ENCODE results near the gene TSPO2.

TSPO2 gene

DNA sequence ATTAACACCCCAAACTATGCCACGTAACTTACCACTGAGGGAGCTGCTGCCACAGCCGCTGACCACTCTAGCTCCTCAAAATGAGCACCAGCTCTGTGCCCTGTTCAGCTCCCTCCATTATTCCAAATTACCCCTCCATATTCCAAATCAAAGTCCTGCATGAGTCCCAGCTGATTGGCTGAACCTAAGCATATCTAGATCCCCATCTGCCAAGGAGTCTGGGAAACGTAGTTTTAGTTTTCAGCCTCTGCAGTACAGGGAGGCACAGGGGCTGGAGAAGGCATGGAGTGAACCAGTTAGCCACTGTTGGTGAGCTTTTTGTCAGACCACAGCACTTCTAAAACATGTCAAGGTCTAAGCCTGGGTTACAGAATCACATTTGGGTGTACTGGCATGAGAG is 19.2 kb upstream of the TSPO2 start:
- Histone ChIP-seq H3K9ac (ENCODE audit: low read length in 5 of 5) (no peak overlapping the region), H3K27me3 (ENCODE audit: control insufficient read depth in 5 of 5, insufficient read depth in 4 of 5, low read length in 5 of 5) (no peaks in the 10 kb centered on the region), H3K36me3 (ENCODE audit: control insufficient read depth in 5 of 5, insufficient read depth in 5 of 5, low read length in 5 of 5) (no peaks in the 10 kb centered on the region), H3K4me1 (ENCODE audit: control insufficient read depth in 5 of 5, insufficient read depth in 5 of 5, low read length in 5 of 5) (peaks cover 3 to 10% (median 9%) of the 10 kb centered on the region in 5 donors), H3K9me3 (ENCODE audit: control insufficient read depth in 5 of 5, low read length in 5 of 5) (peaks cover 0 to 5% (median 0%) of the 10 kb centered on the region in 5 donors), H3K4me3 (ENCODE audit: low read depth in 1 of 5, low read length in 5 of 5) (no peak overlapping the region), H3K27ac (ENCODE audit: low read depth, low read length) (no peak overlapping the region)

DNA sequence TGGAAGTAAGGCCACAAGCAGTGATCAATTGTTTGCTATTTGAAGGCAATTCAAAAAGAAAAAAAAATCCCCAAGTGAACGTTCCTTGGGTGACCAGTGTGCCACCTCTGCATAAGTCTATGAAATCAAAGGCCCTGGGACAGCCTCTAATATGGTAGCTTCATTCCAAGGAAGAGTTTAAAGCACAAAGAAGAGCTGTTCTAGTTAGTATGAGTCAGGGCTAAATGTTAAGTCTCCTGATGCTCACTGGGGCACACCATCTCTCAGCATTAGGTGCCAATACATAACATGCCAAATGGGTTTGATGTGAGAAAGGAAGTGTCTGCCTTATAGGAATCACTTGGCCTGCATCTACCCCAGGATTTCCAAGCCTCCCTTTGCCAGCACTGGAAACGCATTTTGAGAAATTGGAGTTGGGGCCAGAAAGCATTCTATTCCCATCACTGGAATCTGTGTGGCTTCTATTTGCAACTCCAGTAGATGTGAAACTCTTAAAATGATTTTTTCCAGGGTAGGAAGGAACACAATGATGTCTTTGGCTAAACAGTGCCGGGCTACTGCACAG is 16.2 kb upstream of the TSPO2 start:
- no peak overlapping the region for H3K4me3 ChIP-seq (ENCODE audit: low read depth in 1 of 5, low read length in 5 of 5)
- H3K9me3 ChIP-seq (ENCODE audit: control insufficient read depth in 5 of 5, low read length in 5 of 5), result no peaks in the 10 kb centered on the region
- H3K4me1 ChIP-seq (ENCODE audit: control insufficient read depth in 5 of 5, insufficient read depth in 5 of 5, low read length in 5 of 5), result peaks cover 3 to 19% (median 15%) of the 10 kb centered on the region in 5 donors
- H3K27ac ChIP-seq (ENCODE audit: low read depth, low read length), result no peak overlapping the region
- H3K9ac ChIP-seq (ENCODE audit: low read length in 5 of 5), result no peak overlapping the region
- no peaks in the 10 kb centered on the region for H3K36me3 ChIP-seq (ENCODE audit: control insufficient read depth in 5 of 5, insufficient read depth in 5 of 5, low read length in 5 of 5)
- no peaks in the 10 kb centered on the region for H3K27me3 ChIP-seq (ENCODE audit: control insufficient read depth in 5 of 5, insufficient read depth in 4 of 5, low read length in 5 of 5)

DNA sequence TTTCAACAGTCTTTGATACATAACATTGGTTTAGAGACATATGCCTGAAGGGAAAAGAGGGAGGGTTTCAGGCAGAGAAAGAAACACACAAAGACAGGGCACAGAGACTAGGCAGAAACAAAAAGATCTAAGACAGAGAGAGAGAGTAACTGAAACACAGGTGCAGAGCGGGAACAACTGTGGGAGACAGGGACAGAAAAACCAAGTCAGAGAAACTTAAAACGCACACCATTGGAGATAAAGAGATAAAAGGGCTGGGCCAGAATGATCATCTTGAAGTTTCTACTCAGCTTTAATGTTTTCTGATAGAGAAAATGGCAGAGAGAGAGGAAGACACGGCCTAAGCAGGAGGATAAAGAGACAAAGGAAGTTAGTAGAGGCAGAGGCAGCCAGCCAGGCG is 15.0 kb upstream of the TSPO2 start:
- Histone ChIP-seq H3K9ac (ENCODE audit: low read length in 5 of 5) (peak overlapping the region in 3 of 5 donors; percentile 50 to 70 (median 56)), H3K4me1 (ENCODE audit: control insufficient read depth in 5 of 5, insufficient read depth in 5 of 5, low read length in 5 of 5) (peaks cover 3 to 19% (median 15%) of the 10 kb centered on the region in 5 donors), H3K4me3 (ENCODE audit: low read depth in 1 of 5, low read length in 5 of 5) (peak overlapping the region in 4 of 5 donors; percentile 62 to 77 (median 74)), H3K36me3 (ENCODE audit: control insufficient read depth in 5 of 5, insufficient read depth in 5 of 5, low read length in 5 of 5) (no peaks in the 10 kb centered on the region), H3K27ac (ENCODE audit: low read depth, low read length) (no peak overlapping the region), H3K9me3 (ENCODE audit: control insufficient read depth in 5 of 5, low read length in 5 of 5) (no peaks in the 10 kb centered on the region), H3K27me3 (ENCODE audit: control insufficient read depth in 5 of 5, insufficient read depth in 4 of 5, low read length in 5 of 5) (no peaks in the 10 kb centered on the region)

DNA sequence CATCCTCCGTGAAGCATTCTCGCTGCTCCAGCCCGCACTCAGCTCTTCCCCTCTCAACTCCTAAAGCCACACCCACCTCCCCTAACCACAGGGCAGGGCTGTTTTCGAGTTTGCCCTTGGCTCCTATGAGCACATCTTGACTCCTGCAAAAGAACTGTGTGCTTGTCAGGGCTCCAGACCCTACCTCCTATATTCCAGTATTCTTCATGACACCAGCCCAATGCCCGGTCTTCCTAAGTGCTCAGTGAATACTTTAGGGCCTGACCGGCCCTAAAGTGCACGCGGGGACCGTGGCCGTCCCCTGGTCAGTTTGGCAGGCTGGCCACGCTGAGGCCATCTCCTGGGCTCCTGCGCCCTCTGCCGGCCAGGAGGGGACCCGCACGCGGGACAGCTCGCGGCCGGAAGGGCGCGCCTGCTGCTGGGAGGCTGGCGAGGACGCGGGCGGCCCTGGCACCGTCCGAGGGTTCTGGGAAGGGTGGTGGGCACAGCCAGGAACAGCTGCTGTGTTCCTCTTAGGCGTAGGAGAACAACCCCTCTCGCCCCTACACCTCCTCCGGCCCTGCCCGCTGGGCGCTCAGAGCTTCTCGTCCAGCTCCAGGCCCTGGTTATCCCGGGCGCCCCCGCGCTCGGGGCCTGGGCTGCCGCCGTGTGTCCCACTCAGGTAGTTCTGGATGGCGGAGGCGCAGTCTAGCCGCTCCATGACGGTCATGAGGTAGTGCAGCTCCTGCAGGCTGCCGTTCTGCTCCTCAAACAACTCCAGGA is 14.3 kb upstream of the TSPO2 start:
- no peak overlapping the region for H3K27ac ChIP-seq (ENCODE audit: low read depth, low read length)
- H3K4me3 ChIP-seq (ENCODE audit: low read depth in 1 of 5, low read length in 5 of 5), result peak overlapping the region; percentile 51 to 77 (median 73)
- H3K27me3 ChIP-seq (ENCODE audit: control insufficient read depth in 5 of 5, insufficient read depth in 4 of 5, low read length in 5 of 5), result no peaks in the 10 kb centered on the region
- H3K4me1 ChIP-seq (ENCODE audit: control insufficient read depth in 5 of 5, insufficient read depth in 5 of 5, low read length in 5 of 5), result peaks cover 3 to 19% (median 15%) of the 10 kb centered on the region in 5 donors
- H3K9me3 ChIP-seq (ENCODE audit: control insufficient read depth in 5 of 5, low read length in 5 of 5), result no peaks in the 10 kb centered on the region
- H3K36me3 ChIP-seq (ENCODE audit: control insufficient read depth in 5 of 5, insufficient read depth in 5 of 5, low read length in 5 of 5), result no peaks in the 10 kb centered on the region
- H3K9ac ChIP-seq (ENCODE audit: low read length in 5 of 5), result peak overlapping the region in 4 of 5 donors; percentile 17 to 70 (median 62)

DNA sequence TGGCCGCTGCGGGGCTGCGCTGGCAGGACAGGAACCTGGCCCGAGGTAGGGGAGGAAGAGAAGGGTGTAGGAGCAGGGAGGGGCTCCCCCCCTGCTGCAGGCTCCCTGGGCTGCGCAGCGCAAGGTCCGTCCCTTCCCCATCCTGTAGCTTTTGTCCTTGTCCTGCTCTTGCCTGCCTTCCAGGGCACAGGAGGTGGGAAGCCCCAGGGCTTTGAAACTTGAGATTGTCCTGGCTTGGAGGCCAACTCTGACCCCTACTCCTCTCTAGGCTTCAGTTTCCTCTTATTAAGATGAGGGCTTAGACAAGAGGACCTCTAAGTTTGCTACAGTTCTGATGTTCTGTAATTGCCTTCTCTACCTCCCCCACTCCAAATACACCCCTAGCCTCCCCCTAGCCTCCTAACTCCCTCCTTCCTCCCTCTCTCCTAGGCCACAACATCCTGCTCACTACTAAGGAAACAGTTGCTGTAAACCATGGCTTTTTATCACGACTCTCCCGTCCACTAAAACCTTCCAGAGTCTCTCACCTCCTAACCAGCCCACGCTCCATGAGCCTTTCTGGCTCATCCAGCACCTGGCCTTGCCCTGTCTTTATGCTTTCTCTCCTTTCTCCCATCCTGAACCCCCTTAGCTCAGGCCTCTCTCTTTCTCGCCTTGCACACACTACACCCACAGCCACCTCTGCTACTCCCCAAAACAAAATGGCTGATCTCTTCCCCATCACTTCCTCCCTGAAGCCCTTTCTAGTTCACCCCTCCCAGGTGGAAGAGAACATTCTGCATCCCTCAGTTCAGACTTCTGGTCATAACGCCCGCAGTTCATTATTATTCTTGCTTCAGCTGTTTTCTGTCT is 13.5 kb upstream of the TSPO2 start:
- Histone ChIP-seq H3K4me1 (ENCODE audit: control insufficient read depth in 5 of 5, insufficient read depth in 5 of 5, low read length in 5 of 5) (peaks cover 3 to 19% (median 15%) of the 10 kb centered on the region in 5 donors), H3K4me3 (ENCODE audit: low read depth in 1 of 5, low read length in 5 of 5) (peak overlapping the region in 4 of 5 donors; percentile 62 to 77 (median 74)), H3K36me3 (ENCODE audit: control insufficient read depth in 5 of 5, insufficient read depth in 5 of 5, low read length in 5 of 5) (no peaks in the 10 kb centered on the region), H3K27me3 (ENCODE audit: control insufficient read depth in 5 of 5, insufficient read depth in 4 of 5, low read length in 5 of 5) (no peaks in the 10 kb centered on the region), H3K27ac (ENCODE audit: low read depth, low read length) (no peak overlapping the region), H3K9me3 (ENCODE audit: control insufficient read depth in 5 of 5, low read length in 5 of 5) (no peaks in the 10 kb centered on the region), H3K9ac (ENCODE audit: low read length in 5 of 5) (peak overlapping the region in 4 of 5 donors; percentile 17 to 70 (median 62))

DNA sequence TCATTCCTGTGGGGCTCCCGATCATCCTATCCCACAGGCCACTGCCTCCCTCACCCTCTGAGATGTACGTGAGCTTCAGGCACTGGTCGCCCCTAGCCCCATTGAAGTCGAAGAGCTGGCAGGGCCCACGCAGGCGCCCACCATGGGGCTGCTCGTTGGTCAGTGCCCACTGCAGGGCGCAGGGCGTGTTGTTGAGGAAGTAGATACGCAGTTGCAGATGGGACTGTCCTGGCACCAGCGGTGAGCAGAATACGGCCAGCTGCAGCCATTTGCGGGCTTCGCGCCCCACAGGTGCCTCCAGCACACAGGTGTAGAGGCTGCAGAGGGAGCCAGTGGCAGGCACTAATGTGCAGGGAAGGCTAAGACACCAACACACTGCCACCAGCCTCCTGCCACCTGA is 9.4 kb upstream of the TSPO2 start:
- Histone ChIP-seq H3K4me1 (ENCODE audit: control insufficient read depth in 5 of 5, insufficient read depth in 5 of 5, low read length in 5 of 5) (peaks cover under 1 to 11% (median 9%) of the 10 kb centered on the region in 5 donors), H3K36me3 (ENCODE audit: control insufficient read depth in 5 of 5, insufficient read depth in 5 of 5, low read length in 5 of 5) (no peaks in the 10 kb centered on the region), H3K27me3 (ENCODE audit: control insufficient read depth in 5 of 5, insufficient read depth in 4 of 5, low read length in 5 of 5) (no peaks in the 10 kb centered on the region), H3K27ac (ENCODE audit: low read depth, low read length) (no peak overlapping the region), H3K9ac (ENCODE audit: low read length in 5 of 5) (no peak overlapping the region), H3K4me3 (ENCODE audit: low read depth in 1 of 5, low read length in 5 of 5) (no peak overlapping the region), H3K9me3 (ENCODE audit: control insufficient read depth in 5 of 5, low read length in 5 of 5) (no peaks in the 10 kb centered on the region)

DNA sequence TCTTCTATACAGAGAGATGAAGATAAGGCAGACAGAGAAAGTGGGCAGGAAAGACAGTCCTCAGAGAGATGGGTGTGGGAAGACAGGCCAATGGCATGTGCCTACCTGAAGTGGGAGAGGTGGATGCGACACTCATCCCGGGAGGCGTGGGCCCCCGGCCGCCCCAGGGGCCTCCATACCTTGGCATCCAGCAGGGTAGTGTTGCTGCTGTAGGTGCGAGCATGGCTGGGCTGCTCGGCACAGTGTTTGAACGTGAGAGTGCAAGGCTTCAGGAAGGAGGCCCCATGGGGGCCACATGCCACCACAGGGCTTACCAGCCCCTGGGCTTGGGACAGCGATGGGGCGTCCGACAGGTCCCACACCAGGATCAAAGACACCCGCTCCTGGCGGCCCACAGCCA is 8.5 kb upstream of the TSPO2 start:
- no peaks in the 10 kb centered on the region for H3K9me3 ChIP-seq (ENCODE audit: control insufficient read depth in 5 of 5, low read length in 5 of 5)
- H3K9ac ChIP-seq (ENCODE audit: low read length in 5 of 5), result no peak overlapping the region
- peaks cover 0 to 2% (median 0%) of the 10 kb centered on the region in 5 donors for H3K4me1 ChIP-seq (ENCODE audit: control insufficient read depth in 5 of 5, insufficient read depth in 5 of 5, low read length in 5 of 5)
- H3K27ac ChIP-seq (ENCODE audit: low read depth, low read length), result no peak overlapping the region
- H3K27me3 ChIP-seq (ENCODE audit: control insufficient read depth in 5 of 5, insufficient read depth in 4 of 5, low read length in 5 of 5), result no peaks in the 10 kb centered on the region
- no peak overlapping the region for H3K4me3 ChIP-seq (ENCODE audit: low read depth in 1 of 5, low read length in 5 of 5)
- no peaks in the 10 kb centered on the region for H3K36me3 ChIP-seq (ENCODE audit: control insufficient read depth in 5 of 5, insufficient read depth in 5 of 5, low read length in 5 of 5)

DNA sequence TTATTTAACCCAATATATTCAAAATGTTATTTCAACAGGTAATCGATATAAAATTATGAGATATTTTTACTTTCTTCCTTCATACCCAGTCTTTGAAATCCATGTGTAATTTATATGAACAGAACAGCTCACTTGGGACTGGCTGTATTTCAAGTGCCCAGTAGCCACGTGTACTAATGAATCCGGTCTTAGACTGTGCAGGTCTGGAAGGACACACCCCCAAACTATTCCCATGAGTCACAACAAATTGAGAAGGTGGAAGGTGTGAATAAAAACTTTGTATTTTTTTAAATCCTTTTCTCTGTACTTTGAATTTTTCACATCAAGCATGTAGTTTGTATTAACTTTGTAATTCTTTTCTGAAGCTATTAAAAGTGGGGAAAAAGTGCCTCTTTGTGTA is 6.1 kb upstream of the TSPO2 start:
- H3K9ac ChIP-seq (ENCODE audit: low read length in 5 of 5), result no peak overlapping the region
- H3K27ac ChIP-seq (ENCODE audit: low read depth, low read length), result no peak overlapping the region
- H3K27me3 ChIP-seq (ENCODE audit: control insufficient read depth in 5 of 5, insufficient read depth in 4 of 5, low read length in 5 of 5), result no peaks in the 10 kb centered on the region
- H3K4me3 ChIP-seq (ENCODE audit: low read depth in 1 of 5, low read length in 5 of 5), result no peak overlapping the region
- no peaks in the 10 kb centered on the region for H3K36me3 ChIP-seq (ENCODE audit: control insufficient read depth in 5 of 5, insufficient read depth in 5 of 5, low read length in 5 of 5)
- no peaks in the 10 kb centered on the region for H3K4me1 ChIP-seq (ENCODE audit: control insufficient read depth in 5 of 5, insufficient read depth in 5 of 5, low read length in 5 of 5)
- no peaks in the 10 kb centered on the region for H3K9me3 ChIP-seq (ENCODE audit: control insufficient read depth in 5 of 5, low read length in 5 of 5)

DNA sequence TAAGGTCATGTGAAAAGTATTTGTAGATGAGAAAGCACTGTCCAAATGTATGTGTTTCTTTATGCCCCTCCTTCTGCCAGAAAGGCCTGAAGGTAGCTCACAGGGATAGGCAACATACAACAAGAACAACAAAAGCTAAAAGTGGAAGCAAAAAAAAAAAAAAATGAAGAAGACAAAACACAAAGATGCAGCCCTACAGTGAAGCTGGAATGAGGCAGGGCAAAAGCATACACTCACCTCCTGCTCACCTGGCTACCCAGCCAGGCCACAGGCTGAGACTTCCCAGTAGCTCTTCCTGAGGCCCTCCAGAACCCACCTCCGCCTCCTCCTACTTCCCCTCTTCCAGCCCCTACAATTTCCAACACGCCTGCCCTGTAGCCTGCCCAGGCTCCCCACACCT is 5.7 kb upstream of the TSPO2 start:
- H3K4me3 ChIP-seq (ENCODE audit: low read depth in 1 of 5, low read length in 5 of 5), result no peak overlapping the region
- H3K27me3 ChIP-seq (ENCODE audit: control insufficient read depth in 5 of 5, insufficient read depth in 4 of 5, low read length in 5 of 5), result no peaks in the 10 kb centered on the region
- no peaks in the 10 kb centered on the region for H3K9me3 ChIP-seq (ENCODE audit: control insufficient read depth in 5 of 5, low read length in 5 of 5)
- H3K27ac ChIP-seq (ENCODE audit: low read depth, low read length), result no peak overlapping the region
- no peak overlapping the region for H3K9ac ChIP-seq (ENCODE audit: low read length in 5 of 5)
- H3K4me1 ChIP-seq (ENCODE audit: control insufficient read depth in 5 of 5, insufficient read depth in 5 of 5, low read length in 5 of 5), result no peaks in the 10 kb centered on the region
- H3K36me3 ChIP-seq (ENCODE audit: control insufficient read depth in 5 of 5, insufficient read depth in 5 of 5, low read length in 5 of 5), result no peaks in the 10 kb centered on the region
